Heart right ventricle (tissue), 16 donors: ENCODE measurements around the gene MAP3K21. TPM values are rescaled to one million over a fixed set of nuclear protein-coding genes. Genes with fewer than 3 reads are reported as not detected.
A peak's percentile ranks its signal among the peaks of the same experiment; 100 is the strongest.

Experiments used
- ATAC-seq, 8 donors: fragments of 200-7000 bp; cut with Tn5 transposase; one replicate each; pipeline ENCODE4 v1.9.1; 2020; ENCODE audit warnings: mild to moderate bottlenecking in 8 of 8, moderate library complexity in 8 of 8, moderate number of reproducible peaks in 1 of 8
- DNase-seq, 2 donors: peaks; one replicate each; pipeline ENCODE4 v3.0.0-alpha.2; 2020
- H3K27ac ChIP-seq, 10 donors: fragments of 200-600 bp; sonication (generic) in 2 of 10; one replicate each; pipeline versions ENCODE4 v1.5.0 to v1.8.0; 2020 to 2022; ENCODE audit warnings: mild to moderate bottlenecking in 3 of 10
- H3K27me3 ChIP-seq, 7 donors: fragments of 200-600 bp; one replicate each; pipeline ENCODE4 v1.8.0; 2021 to 2022; ENCODE audit warnings: mild to moderate bottlenecking in 2 of 7
- H3K36me3 ChIP-seq, 9 donors: fragments of 200-600 bp; sonication (generic) in 1 of 9; one replicate each; pipeline versions ENCODE4 v1.5.0 to v1.8.0; 2020 to 2022; ENCODE audit warnings: mild to moderate bottlenecking in 2 of 9
- H3K4me1 ChIP-seq, 9 donors: fragments of 200-600 bp; sonication (generic) in 1 of 9; one replicate each; pipeline versions ENCODE4 v1.5.0 to v1.8.0; 2020 to 2022; ENCODE audit warnings: mild to moderate bottlenecking in 4 of 9
- H3K4me3 ChIP-seq, 10 donors: fragments of 200-600 bp; sonication (generic) in 2 of 10; one replicate each; pipeline versions ENCODE4 v1.5.0 to v1.8.0; 2020 to 2022; ENCODE audit warnings: mild to moderate bottlenecking in 7 of 10, moderate library complexity in 2 of 10
- H3K9me3 ChIP-seq, 11 donors: fragments of 200-600 bp in 10 of 11; sonication (generic) in 2 of 11; one replicate each; pipeline versions ENCODE4 v1.5.0 to v1.8.0; 2013 to 2022; ENCODE audit warnings: mild to moderate bottlenecking in 2 of 11, control low read depth in 1 of 11, moderate library complexity in 1 of 11
- WGBS, 2 donors: extraction: QIAGEN DNeasy Blood & Tissue Kit; methylation state at CpG; one replicate each; pipeline ENCODE4 v1.1.7; 2013; ENCODE audit warnings: inconsistent platforms in 1 of 2; 5-methylcytosine and 5-hydroxymethylcytosine counted together
- intact Hi-C, 10 donors: fragments of 100-400 bp; cut with DNase I; formaldehyde crosslinking; loops; one replicate each; pipeline versions ENCODE4 v1.11.1 to v1.14.2; 2022
- polyA plus RNA-seq, 2 donors: library from polyadenylated mRNA; stranded (reverse); fragments of 200-250 nt; gene quantifications; one replicate each; pipeline ENCODE4 v1.2.3, GENCODE V29; 2013
- total RNA-seq, 10 donors: library from RNA; stranded (reverse); fragmentation: NEBNext Ultra II Directional in 3 of 10; extraction: Animal tissue kit (Norgen Biotek cat#: 25700) in 3 of 10; gene quantifications; one replicate each; pipeline versions ENCODE4 v1.2.1 to v1.2.4, GENCODE V29; 2021 to 2023
- TF ChIP-seq, protein P1 (sequence below), 9 donors: fragments of 200-600 bp; sonication (generic) in 2 of 9; IDR thresholded peaks; one replicate each; pipeline versions ENCODE4 v1.5.0 to v1.8.0; 2021 to 2022; ENCODE audit warnings: antibody characterized with exemption in 9 of 9, mild to moderate bottlenecking in 5 of 9, moderate library complexity in 1 of 9
- donor health status: Arrhythmogenic right ventricular cardiomyopathy.
- donor health status: ischemic (EF 13 %, LVEDD 7.1; RV severe dilation, severe dysfunction).
- donor health status: healthy with polysubstance abuse.
- donor health status: DM: no; HTN: yes; CAD: no.
- donor health status: DM: no; HTN: no; CAD: no.
- donor health status: ischemic (EF 25% LVEDD 6.9; RV normal size, moderate dysfunction).
- donor health status: ischemic (EF 25% LVEDD 5.7; RV mildly dilated, moderate dysfunction).
- donor health status: healthy.
- donor health status: DM: yes; HTN: yes; CAD: no.
- donor health status: Ischemic cardiomyopathy.
- donor health status: ischemic (EF 35%, LVEDD 5.7; RV mildly dilated, moderate dysfunction).
- donor health status: nonischemic (EF 11% LVEDD 7.7; RV severe dilation, severe dysfunction).
- donor health status: DM: yes; HTN: yes; CAD: no.
- donor health status: PGD.
- donor health status: ischemic (EF 29% LVEDD 5.4; RV normal size, mild dysfunction).
- donor health status: nonischemic (EF 23%, LVEDD 6.1; RV moderate dilation, normal function).

MAP3K21 gene
- total and polyA plus RNA-seq, 12 donors: 0.07 to 0.47 (median 0.17) TPM

DNA sequence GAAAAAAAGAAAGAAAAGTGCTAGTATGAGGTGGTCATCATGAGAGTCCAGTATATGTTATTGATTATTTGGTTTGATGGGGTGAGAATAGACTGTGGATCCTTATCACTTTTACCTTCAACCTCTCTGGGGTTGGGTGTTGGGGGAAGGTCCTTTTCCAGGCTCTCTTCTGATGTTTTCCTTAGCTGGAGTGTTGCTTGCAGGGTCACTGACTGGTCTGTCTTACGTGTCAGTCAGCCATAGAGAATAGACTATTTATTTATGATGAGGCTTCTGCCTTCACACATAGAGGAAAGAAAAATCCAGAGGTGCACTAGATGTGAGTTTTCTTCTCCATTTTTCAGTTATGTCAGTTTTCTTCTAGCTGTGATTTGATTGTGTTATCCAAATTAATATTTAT is 36.5 kb downstream of the MAP3K21 start:
- ATAC-seq: no peak

DNA sequence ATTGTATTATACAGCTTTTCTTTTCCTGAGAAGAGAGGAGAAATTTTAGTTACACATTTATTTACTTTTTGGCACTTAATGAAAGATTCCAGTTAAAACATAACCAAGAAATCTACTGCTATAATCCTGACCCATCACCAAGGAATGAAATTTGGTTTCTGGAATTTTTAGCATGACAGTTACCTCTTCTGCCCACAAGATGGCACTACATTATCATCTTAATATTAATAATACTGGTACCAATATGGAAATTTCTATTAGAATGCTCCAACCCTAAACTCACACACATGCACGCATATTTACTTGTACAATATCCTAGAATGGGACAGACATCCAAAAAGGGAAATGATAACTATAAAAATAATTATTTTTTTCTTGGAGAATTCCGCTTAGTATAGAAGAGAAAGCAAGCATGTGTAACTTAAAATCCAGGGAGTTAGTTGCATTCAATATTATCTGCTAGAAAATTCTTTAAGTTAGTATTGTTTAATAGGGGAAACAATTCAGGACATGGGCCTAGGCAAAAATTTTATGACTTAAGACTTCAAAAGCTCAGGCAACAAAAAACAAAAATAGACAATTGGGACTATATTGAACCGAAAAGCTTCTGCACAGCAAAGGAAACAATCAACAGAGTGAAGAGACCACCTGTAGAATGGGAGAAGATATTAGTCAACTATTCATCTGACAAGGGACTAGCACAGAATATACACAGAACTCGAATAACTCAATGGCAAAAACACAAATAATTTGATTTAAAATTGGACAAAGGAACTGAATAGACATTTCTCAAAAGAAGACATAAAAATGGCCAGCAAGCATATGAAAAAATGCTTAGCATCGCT is 37.4 kb downstream of the MAP3K21 start:
- DNase-seq: no peak
- ATAC-seq: no peak
- no peaks in the 10 kb centered on the region for H3K36me3 ChIP-seq
- H3K4me1 ChIP-seq: no peaks in the 10 kb centered on the region
- WGBS, 2 donors: 70 to 73% methylated on average over 5 of the region's 5 CpGs
- no peak overlapping the region for H3K4me3 ChIP-seq
- peaks cover 0 to 25% (median 14%) of the 10 kb centered on the region in 7 donors for H3K27me3 ChIP-seq
- intact Hi-C loops: loop anchor here in 2 of 10 donors (10.0 kb wide), 1 partner anchor 700 kb away; no protein-coding TSS in a partner anchor
- TF ChIP-seq, protein P1, sequence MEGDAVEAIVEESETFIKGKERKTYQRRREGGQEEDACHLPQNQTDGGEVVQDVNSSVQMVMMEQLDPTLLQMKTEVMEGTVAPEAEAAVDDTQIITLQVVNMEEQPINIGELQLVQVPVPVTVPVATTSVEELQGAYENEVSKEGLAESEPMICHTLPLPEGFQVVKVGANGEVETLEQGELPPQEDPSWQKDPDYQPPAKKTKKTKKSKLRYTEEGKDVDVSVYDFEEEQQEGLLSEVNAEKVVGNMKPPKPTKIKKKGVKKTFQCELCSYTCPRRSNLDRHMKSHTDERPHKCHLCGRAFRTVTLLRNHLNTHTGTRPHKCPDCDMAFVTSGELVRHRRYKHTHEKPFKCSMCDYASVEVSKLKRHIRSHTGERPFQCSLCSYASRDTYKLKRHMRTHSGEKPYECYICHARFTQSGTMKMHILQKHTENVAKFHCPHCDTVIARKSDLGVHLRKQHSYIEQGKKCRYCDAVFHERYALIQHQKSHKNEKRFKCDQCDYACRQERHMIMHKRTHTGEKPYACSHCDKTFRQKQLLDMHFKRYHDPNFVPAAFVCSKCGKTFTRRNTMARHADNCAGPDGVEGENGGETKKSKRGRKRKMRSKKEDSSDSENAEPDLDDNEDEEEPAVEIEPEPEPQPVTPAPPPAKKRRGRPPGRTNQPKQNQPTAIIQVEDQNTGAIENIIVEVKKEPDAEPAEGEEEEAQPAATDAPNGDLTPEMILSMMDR (IDR thresholded peaks at IDR 0.05): peak; percentile 44 to 77 (median 69)
- no peak overlapping the region for H3K27ac ChIP-seq
- no peaks in the 10 kb centered on the region for H3K9me3 ChIP-seq

More for the DNA sequence above, 36.5 kb downstream of the MAP3K21 start:
- DNase-seq: no peak
- intact Hi-C loops: loop anchor here in 2 of 10 donors (10.0 kb wide), 1 partner anchor 701 kb away; no protein-coding TSS in a partner anchor
- H3K27ac ChIP-seq: no peak overlapping the region
- TF ChIP-seq, protein P1 (IDR thresholded peaks at IDR 0.05): no peak
- H3K4me1 ChIP-seq: no peaks in the 10 kb centered on the region
- peaks cover 0 to 25% (median 14%) of the 10 kb centered on the region in 7 donors for H3K27me3 ChIP-seq
- H3K36me3 ChIP-seq: no peaks in the 10 kb centered on the region
- H3K9me3 ChIP-seq: no peaks in the 10 kb centered on the region
- H3K4me3 ChIP-seq: no peak overlapping the region
- 54 to 57% methylated on average over 1 of the region's 1 CpG for WGBS, 2 donors

DNA sequence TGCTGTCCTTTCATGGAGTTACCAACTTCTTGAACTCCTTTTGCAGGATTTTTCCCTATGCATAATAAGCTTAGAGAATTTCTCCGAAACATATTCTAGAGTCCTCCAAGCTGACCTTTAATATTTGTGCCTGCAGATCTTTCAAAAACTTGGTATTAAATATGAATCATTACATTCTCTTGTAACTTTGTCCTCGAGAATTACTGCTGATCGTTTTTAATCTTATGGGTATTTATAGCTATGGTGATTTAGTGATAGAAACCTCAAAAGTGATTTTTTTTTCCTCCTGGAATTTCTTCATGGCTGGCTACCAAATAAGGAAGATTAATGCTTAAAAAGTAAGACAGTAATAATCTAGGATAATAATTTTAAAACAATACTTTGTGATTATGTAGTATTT is 39.1 kb downstream of the MAP3K21 start:
- 52 to 64% methylated on average over 3 of the region's 3 CpGs for WGBS, 2 donors

More for the DNA sequence above, 39.1 kb downstream of the MAP3K21 start:
- TF ChIP-seq, protein P1 (IDR thresholded peaks at IDR 0.05): no peak
- H3K9me3 ChIP-seq: no peaks in the 10 kb centered on the region
- H3K4me1 ChIP-seq: no peaks in the 10 kb centered on the region
- intact Hi-C loops: loop anchor here in 2 of 10 donors (10.0 kb wide), 1 partner anchor 698 kb away; no protein-coding TSS in a partner anchor
- no peak overlapping the region for H3K27ac ChIP-seq
- peaks cover 0 to 20% (median 14%) of the 10 kb centered on the region in 7 donors for H3K27me3 ChIP-seq
- ATAC-seq (no peak), DNase-seq (no peak)
- no peaks in the 10 kb centered on the region for H3K36me3 ChIP-seq
- H3K4me3 ChIP-seq: no peak overlapping the region
